ENCODE measurements around the gene HOXA7. TPM values are rescaled to one million over a fixed set of nuclear protein-coding genes. Genes with fewer than 3 reads are reported as not detected.

Gene HOXA7
- polyA plus RNA-seq, 1 of the 3 experiments (the other 2 are of a cell fraction) = not detected

GRCh38 chr7:27113991-27114769 is 42.3 kb downstream of the HOXA7 start:
- H3K9me3 ChIP-seq = no peaks in the 10 kb centered on the region
- H3F3A ChIP-seq (replicated peaks; ENCODE audit: insufficient read depth) = peaks cover 5% of the 10 kb centered on the region
- H3K27ac ChIP-seq (ENCODE audit: low read depth in 2 of 2, low read length in 1 of 2) = no peak overlapping the region
- no peak overlapping the region for H3K4me3 ChIP-seq (ENCODE audit: low read depth in 2 of 2, low read length in 1 of 2)
- H3K9me2 ChIP-seq = no peaks in the 10 kb centered on the region
- peaks cover 94% of the 10 kb centered on the region for H3K27me3 ChIP-seq (ENCODE audit: insufficient read depth)
- no peak overlapping the region for H2AFZ ChIP-seq (ENCODE audit: low read depth)
- WGBS (ENCODE audit: low lambda C conversion rate) = 7% methylated on average over 12 of the region's 26 CpGs
- ChIA-PET POLR2A (no interaction called here), CTCF (interaction anchor here (0.7 to 1.4 kb wide), 4 partner anchors 14 to 29 kb away, joined by 3 to 4 read pairs (median 4); partner anchors contain the start of genes HOXA4 and HOXA5)
- H3K4me1 ChIP-seq (ENCODE audit: control insufficient read depth in 1 of 2, insufficient read depth in 2 of 2, low read depth in 1 of 2, low read length in 1 of 2) = no peaks in the 10 kb centered on the region; a peak in 1 of 4 replicates
- H3K36me3 ChIP-seq (replicated peaks in 1 of 2; ENCODE audit: control insufficient read depth in 1 of 2, insufficient read depth in 2 of 2, low read length in 1 of 2) = no peaks in the 10 kb centered on the region
- no peaks in the 10 kb centered on the region for H3K79me2 ChIP-seq (ENCODE audit: insufficient read depth)
- no peak overlapping the region for H3K4me2 ChIP-seq
- DNase-seq = peak; percentile 52
- TF ChIP-seq GATA2 (CRISPR knock-in tag; IDR thresholded peaks at IDR 0.05) (no peak), EZH2phosphoT487 (IDR thresholded peaks at IDR 0.05; ENCODE audit: borderline replicate concordance, low read depth) (0 out of 2 replicates have a peak, but pooled peaks have one; percentile 39)
- no peak overlapping the region for H3K9ac ChIP-seq
- H4K20me1 ChIP-seq (ENCODE audit: insufficient read depth) = no peaks in the 10 kb centered on the region

GRCh38 chr7:27112955-27113949 is 43.2 kb downstream of the HOXA7 start:
- no peaks in the 10 kb centered on the region for H3K9me3 ChIP-seq
- peaks cover 5% of the 10 kb centered on the region for H3F3A ChIP-seq (replicated peaks; ENCODE audit: insufficient read depth)
- H2AFZ ChIP-seq (ENCODE audit: low read depth) = no peak overlapping the region
- H3K4me3 ChIP-seq (ENCODE audit: low read depth in 2 of 2, low read length in 1 of 2) = no peak overlapping the region
- CTCF ChIA-PET = interaction anchor here (1.1 kb wide), 1 partner anchor 35 kb away, joined by 3 read pairs; no protein-coding TSS in a partner anchor
- POLR2A ChIA-PET = no interaction called here
- H3K79me2 ChIP-seq (ENCODE audit: insufficient read depth) = no peaks in the 10 kb centered on the region
- WGBS (ENCODE audit: low lambda C conversion rate) = 3% methylated on average over 21 of the region's 57 CpGs
- no peaks in the 10 kb centered on the region for H3K36me3 ChIP-seq (replicated peaks in 1 of 2; ENCODE audit: control insufficient read depth in 1 of 2, insufficient read depth in 2 of 2, low read length in 1 of 2)
- H3K27me3 ChIP-seq (ENCODE audit: insufficient read depth) = peaks cover 94% of the 10 kb centered on the region
- H3K4me1 ChIP-seq (ENCODE audit: control insufficient read depth in 1 of 2, insufficient read depth in 2 of 2, low read depth in 1 of 2, low read length in 1 of 2) = no peaks in the 10 kb centered on the region; a peak in 1 of 4 replicates
- H3K9me2 ChIP-seq = no peaks in the 10 kb centered on the region
- TF ChIP-seq IRF3 (IDR thresholded peaks at IDR 0.05; ENCODE audit: low read depth, low read length) (no peak), EZH2phosphoT487 (IDR thresholded peaks at IDR 0.05; ENCODE audit: borderline replicate concordance, low read depth) (peak; percentile 89; the same call in 1 of the 2 replicates)
- no peak overlapping the region for H3K27ac ChIP-seq (ENCODE audit: low read depth in 2 of 2, low read length in 1 of 2)
- H3K9ac ChIP-seq = no peak overlapping the region
- H3K4me2 ChIP-seq = no peak overlapping the region
- peak; percentile 56 for DNase-seq
- no peaks in the 10 kb centered on the region for H4K20me1 ChIP-seq (ENCODE audit: insufficient read depth)

- no peak overlapping the region for H2AFZ ChIP-seq (ENCODE audit: low read depth)
- ChIA-PET POLR2A (no interaction called here), CTCF (interaction anchor here (1.1 kb wide), 1 partner anchor 36 kb away, joined by 3 read pairs; no protein-coding TSS in a partner anchor)
- H3K79me2 ChIP-seq (ENCODE audit: insufficient read depth) = no peaks in the 10 kb centered on the region
- WGBS (ENCODE audit: low lambda C conversion rate) = 6% methylated on average over 4 of the region's 4 CpGs
- no peaks in the 10 kb centered on the region for H3K36me3 ChIP-seq (replicated peaks in 1 of 2; ENCODE audit: control insufficient read depth in 1 of 2, insufficient read depth in 2 of 2, low read length in 1 of 2)
- H3K4me3 ChIP-seq (ENCODE audit: low read depth in 2 of 2, low read length in 1 of 2) = no peak overlapping the region
- H4K20me1 ChIP-seq (ENCODE audit: insufficient read depth) = no peaks in the 10 kb centered on the region
- H3K27ac ChIP-seq (ENCODE audit: low read depth in 2 of 2, low read length in 1 of 2) = no peak overlapping the region
- H3K9me2 ChIP-seq = no peaks in the 10 kb centered on the region
- H3K9me3 ChIP-seq = no peaks in the 10 kb centered on the region
- H3K4me2 ChIP-seq = no peak overlapping the region
- peaks cover 5% of the 10 kb centered on the region for H3F3A ChIP-seq (replicated peaks; ENCODE audit: insufficient read depth)
- no peaks in the 10 kb centered on the region; a peak in 1 of 4 replicates for H3K4me1 ChIP-seq (ENCODE audit: control insufficient read depth in 1 of 2, insufficient read depth in 2 of 2, low read depth in 1 of 2, low read length in 1 of 2)
- no peak for DNase-seq
- H3K9ac ChIP-seq = no peak overlapping the region
- H3K27me3 ChIP-seq (ENCODE audit: insufficient read depth) = peaks cover 94% of the 10 kb centered on the region
- TF ChIP-seq, protein P1, sequence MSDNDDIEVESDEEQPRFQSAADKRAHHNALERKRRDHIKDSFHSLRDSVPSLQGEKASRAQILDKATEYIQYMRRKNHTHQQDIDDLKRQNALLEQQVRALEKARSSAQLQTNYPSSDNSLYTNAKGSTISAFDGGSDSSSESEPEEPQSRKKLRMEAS (IDR thresholded peaks at IDR 0.05; ENCODE audit: low read depth) = no peak
- no peak for TF ChIP-seq SIN3A (IDR thresholded peaks at IDR 0.05; ENCODE audit: borderline replicate concordance, low read depth, low read length)
- no peak for TF ChIP-seq FOXM1 (IDR thresholded peaks at IDR 0.05; ENCODE audit: low read depth)
- no peak for TF ChIP-seq TCF12 (IDR thresholded peaks at IDR 0.05)
- TF ChIP-seq PBX3 (IDR thresholded peaks at IDR 0.05) = no peak
- no peak for TF ChIP-seq TEAD4 (IDR thresholded peaks at IDR 0.05; ENCODE audit: borderline replicate concordance, insufficient read depth)
- TF ChIP-seq, protein P2, sequence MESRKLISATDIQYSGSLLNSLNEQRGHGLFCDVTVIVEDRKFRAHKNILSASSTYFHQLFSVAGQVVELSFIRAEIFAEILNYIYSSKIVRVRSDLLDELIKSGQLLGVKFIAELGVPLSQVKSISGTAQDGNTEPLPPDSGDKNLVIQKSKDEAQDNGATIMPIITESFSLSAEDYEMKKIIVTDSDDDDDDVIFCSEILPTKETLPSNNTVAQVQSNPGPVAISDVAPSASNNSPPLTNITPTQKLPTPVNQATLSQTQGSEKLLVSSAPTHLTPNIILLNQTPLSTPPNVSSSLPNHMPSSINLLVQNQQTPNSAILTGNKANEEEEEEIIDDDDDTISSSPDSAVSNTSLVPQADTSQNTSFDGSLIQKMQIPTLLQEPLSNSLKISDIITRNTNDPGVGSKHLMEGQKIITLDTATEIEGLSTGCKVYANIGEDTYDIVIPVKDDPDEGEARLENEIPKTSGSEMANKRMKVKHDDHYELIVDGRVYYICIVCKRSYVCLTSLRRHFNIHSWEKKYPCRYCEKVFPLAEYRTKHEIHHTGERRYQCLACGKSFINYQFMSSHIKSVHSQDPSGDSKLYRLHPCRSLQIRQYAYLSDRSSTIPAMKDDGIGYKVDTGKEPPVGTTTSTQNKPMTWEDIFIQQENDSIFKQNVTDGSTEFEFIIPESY (IDR thresholded peaks at IDR 0.05; ENCODE audit: borderline replicate concordance, low read depth) = no peak
- TF ChIP-seq RXRA (IDR thresholded peaks at IDR 0.05; ENCODE audit: borderline replicate concordance, low read depth) = no peak
- TF ChIP-seq RFX5 (IDR thresholded peaks at IDR 0.05; ENCODE audit: low read length) = no peak
Measured at GRCh38 chr7:27112361-27112760, 44.1 kb downstream of the HOXA7 start.

Measured in SK-N-SH (cell line).